Measurements from ENCODE around the gene SPRY4. TPM values are rescaled to one million over a fixed set of nuclear protein-coding genes. Genes with fewer than 3 reads are reported as not detected.

Gene SPRY4
- total RNA-seq, 1 experiment from 2014 or later: 140 TPM

GRCh38 chr5:142358121-142358520 is 33.3 kb upstream of the SPRY4 start (continued):
- TF ChIP-seq ZNF532 (CRISPR knock-in tag; IDR thresholded peaks at IDR 0.05; ENCODE audit: borderline replicate concordance): no peak
- no peak for TF ChIP-seq MAX (CRISPR knock-in tag; IDR thresholded peaks at IDR 0.05)
- TF ChIP-seq MYBL2 (CRISPR knock-in tag; IDR thresholded peaks at IDR 0.05): no peak
- TF ChIP-seq ZNF138 (CRISPR knock-in tag; conservative IDR thresholded peaks at IDR 0.05): no peak
- TF ChIP-seq ERG (CRISPR knock-in tag; IDR thresholded peaks at IDR 0.05): no peak

- DNase-seq (ENCODE audit: low spot score): no peak
- Mint-ChIP-seq H3K27me3 (ENCODE audit: low read depth) (no peaks in the 10 kb centered on the region), H3K4me3 (peak overlapping the region; percentile 61), H3K9me3 (no peaks in the 10 kb centered on the region), H3K27ac (peak overlapping the region; percentile 99), H3K36me3 (no peaks in the 10 kb centered on the region; the same call in 1 of the 2 replicates), H3K4me1 (peaks cover 62% of the 10 kb centered on the region)
- ATAC-seq: no peak
- ChIA-PET CTCF (interaction anchor here (0.6 to 3.9 kb wide), 9 partner anchors 31 to 309 kb away, joined by 3 to 19 read pairs (median 3); partner anchors contain the start of gene SPRY4), POLR2A (interaction anchor here (0.9 to 6.0 kb wide), 4 partner anchors 31 to 194 kb away, joined by 3 to 83 read pairs (median 4); partner anchors contain the start of gene SPRY4)
- no peak for TF ChIP-seq ETV6 (CRISPR knock-in tag; IDR thresholded peaks at IDR 0.05)
- TF ChIP-seq ZNF263 (CRISPR knock-in tag; IDR thresholded peaks at IDR 0.05; ENCODE audit: low read depth): no peak
- TF ChIP-seq ZSCAN18 (CRISPR knock-in tag; IDR thresholded peaks at IDR 0.05): 0 out of 2 replicates have a peak, but pooled peaks have one; percentile 38
- no peak for TF ChIP-seq NFE2L1 (CRISPR knock-in tag; IDR thresholded peaks at IDR 0.05)
- TF ChIP-seq ZMAT4 (CRISPR knock-in tag; IDR thresholded peaks at IDR 0.05): no peak
- no peak for TF ChIP-seq MAX (CRISPR knock-in tag; IDR thresholded peaks at IDR 0.05)
Observed at GRCh38 chr5:142357469-142358090, 32.8 kb upstream of the SPRY4 start.

- Mint-ChIP-seq H3K4me3 (peak overlapping the region; percentile 64), H3K9me3 (no peaks in the 10 kb centered on the region), H3K36me3 (no peaks in the 10 kb centered on the region; the same call in 1 of the 2 replicates), H3K27ac (peak overlapping the region; percentile 99), H3K4me1 (peaks cover 57% of the 10 kb centered on the region), H3K27me3 (ENCODE audit: low read depth) (no peaks in the 10 kb centered on the region)
- ATAC-seq (peak; percentile 76), DNase-seq (ENCODE audit: low spot score) (peak; percentile 86)
- POLR2A ChIA-PET: interaction anchor here (0.7 to 6.0 kb wide), 7 partner anchors 23 to 194 kb away, joined by 3 to 83 read pairs (median 3); partner anchors contain the start of gene SPRY4
- CTCF ChIA-PET: interaction anchor here (0.6 to 3.9 kb wide), 12 partner anchors 31 to 509 kb away, joined by 3 to 19 read pairs (median 3); partner anchors contain the start of genes RNF14 and SPRY4
- TF ChIP-seq ZNF532 (CRISPR knock-in tag; IDR thresholded peaks at IDR 0.05; ENCODE audit: borderline replicate concordance) (no peak), ARID4B (CRISPR knock-in tag; IDR thresholded peaks at IDR 0.05; ENCODE audit: borderline replicate concordance) (no peak), CREB1 (CRISPR knock-in tag; IDR thresholded peaks at IDR 0.05) (no peak)
Observed at GRCh38 chr5:142356716-142357468, 32.1 kb upstream of the SPRY4 start.

Data from WTC11 (cell line).